ENCODE measurements around the gene SSUH2. TPM values are rescaled to one million over a fixed set of nuclear protein-coding genes. Genes with fewer than 3 reads are reported as not detected.
A peak's percentile ranks its signal among the peaks of the same experiment; 100 is the strongest.
"Not testable (repeated sequence)": the region's sequence is repeated elsewhere in the genome, so short reads cannot be mapped to it uniquely, and the experiment has no call there.

SSUH2 gene, protein sequence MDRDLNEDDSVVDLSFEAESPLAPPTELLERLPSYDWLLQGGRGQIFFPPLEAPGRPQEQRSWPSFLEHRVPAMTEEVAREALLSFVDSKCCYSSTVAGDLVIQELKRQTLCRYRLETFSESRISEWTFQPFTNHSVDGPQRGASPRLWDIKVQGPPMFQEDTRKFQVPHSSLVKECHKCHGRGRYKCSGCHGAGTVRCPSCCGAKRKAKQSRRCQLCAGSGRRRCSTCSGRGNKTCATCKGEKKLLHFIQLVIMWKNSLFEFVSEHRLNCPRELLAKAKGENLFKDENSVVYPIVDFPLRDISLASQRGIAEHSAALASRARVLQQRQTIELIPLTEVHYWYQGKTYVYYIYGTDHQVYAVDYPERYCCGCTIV
- 0.06 TPM in 1 of 2 replicates, not detected in the other for total RNA-seq (2014; rRNA removed; shearing (Covaris generic))

DNA sequence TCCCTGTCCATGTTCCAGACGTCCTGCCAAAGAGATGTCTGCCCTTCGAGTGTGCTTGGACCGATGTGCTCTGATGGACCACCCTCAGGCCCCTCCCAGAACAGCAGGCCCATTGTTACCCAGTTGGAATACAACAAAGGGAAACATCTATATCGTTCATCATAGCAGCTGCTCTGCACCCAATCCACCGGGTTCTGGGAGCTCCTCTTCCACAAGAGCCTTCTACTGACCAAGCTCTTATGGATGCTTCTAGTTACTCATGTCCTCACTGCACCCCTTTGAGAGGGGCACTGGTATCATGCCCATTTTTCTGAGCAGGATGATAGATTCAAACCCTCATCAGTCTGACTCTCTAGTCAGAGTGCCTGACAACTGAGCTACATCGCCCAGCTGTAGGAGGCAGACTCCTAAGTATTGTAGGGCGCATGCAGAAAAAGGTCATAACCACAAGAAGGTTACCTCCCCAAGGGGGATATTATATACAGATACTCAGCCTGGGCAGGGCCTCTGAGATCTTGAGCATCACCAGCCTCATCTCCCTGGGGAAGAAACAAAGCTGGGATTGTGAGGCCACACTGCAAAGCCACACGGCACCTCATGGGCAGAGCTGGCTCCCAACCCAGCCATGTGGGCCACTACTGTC, at the start of gene SSUH2:
SSUH2 (minus strand) TSS at position 51 of the 643 bp plus-strand sequence; CDS start at position 11, 40 bp downstream.
- DNase-seq (ENCODE audit: low spot score) = no peak

DNA sequence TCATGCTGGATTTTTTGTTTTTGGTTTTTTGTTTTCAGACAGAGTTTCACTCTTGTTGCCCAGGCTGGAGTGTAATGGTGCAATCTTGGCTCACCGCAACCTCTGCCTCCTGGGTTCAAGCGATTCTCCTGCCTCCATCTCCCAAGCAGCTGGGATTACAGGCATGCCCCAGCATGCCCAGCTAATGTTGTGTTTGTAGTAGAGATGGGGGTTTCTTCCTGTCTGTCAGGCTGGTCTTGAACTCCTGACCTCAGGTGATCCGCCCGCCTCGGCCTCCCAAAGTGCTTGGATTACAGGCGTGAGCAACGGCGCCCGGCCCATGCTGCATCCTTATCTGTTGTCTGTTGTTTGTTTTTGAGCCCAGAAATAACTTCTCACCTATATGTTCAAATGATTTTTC, 46.7 kb upstream of the SSUH2 start:
- DNase-seq (ENCODE audit: low spot score) = not testable (repeated sequence)

DNA sequence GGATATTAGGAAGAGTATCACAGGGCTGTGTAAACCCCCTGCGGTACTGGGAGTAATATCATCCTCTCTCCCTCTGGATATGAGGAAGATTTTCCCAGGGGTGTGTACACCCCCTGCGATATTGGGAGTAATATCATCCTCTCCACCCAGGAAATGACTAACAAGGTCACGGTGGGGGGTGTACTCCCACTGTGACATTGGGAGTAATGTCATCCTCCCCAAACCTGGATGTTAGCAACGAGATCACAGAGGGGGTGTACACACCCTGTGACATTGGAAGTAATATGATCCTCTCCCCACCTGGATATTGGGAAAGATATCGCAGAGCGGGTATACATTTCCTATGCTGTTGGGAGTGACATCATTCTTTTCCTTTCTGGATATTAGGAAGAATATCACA, 40.4 kb upstream of the SSUH2 start:
- DNase-seq (ENCODE audit: low spot score) = not testable (repeated sequence)

DNA sequence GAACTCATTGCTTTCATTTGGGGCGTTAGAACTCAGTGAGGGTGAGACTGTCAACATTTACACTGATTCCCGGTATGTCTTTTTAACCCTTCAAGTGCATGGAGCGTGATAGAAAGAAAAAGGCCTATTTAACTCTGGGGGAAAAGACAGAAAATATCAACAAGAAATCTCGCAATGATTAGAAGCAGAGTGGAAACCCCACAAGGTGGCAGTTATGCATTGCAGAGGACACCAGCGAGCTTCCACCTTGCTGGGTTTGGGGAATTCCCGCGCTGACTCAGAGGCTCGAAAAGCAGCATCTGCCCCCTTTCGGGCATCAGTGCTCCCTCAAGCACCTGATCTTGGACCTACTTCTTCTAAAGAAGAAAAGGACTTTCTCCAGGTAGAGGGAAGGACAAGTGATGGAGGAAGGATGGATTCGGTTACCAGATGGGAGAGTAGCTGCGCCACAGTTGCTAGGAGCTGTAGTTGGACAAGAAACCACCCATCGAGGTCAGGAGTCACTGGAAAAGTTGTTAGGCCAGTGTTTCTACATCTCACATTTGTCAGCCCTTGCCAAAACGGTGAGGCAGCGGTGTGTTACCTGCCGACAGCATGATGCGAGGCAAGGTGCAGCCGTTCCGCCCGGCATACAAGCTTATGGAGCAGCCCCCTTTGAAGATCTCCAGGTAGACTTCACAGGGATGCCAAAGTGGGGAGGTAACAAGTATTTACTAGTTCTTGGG, 38.4 kb upstream of the SSUH2 start:
- not testable (repeated sequence) for DNase-seq (ENCODE audit: low spot score)

DNA sequence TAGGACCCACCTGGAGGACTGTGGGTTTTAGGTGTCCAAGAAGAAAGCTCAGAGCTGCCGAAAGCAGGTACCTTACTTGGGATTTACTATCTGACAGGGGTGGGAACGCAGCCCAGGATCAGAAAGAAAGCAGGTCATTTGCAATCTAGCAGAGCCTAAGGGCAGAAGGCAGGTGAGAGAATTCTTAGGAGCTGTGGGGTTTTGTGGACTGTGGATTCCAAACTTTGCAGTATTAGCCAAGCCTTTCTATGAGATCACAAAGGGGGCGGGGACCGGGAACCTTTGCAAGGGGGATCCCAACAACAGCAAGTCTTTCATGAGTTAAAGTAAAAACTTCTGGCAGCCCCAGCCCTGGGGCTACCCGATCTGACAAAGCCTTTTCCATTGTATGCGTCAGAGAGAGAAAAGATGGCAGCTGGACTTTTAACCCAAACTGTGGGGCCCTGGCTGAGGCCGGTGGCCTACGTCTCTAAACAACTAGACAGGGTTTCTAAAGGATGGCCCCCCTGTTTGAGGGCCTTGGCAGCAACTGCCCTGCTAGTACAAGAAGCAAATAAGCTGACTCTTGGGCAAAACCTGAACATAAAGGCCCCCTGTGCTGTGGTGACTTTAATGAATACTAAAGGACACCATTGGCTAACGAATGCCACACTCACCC, 37.4 kb upstream of the SSUH2 start:
- DNase-seq (ENCODE audit: low spot score) = not testable (repeated sequence)

DNA sequence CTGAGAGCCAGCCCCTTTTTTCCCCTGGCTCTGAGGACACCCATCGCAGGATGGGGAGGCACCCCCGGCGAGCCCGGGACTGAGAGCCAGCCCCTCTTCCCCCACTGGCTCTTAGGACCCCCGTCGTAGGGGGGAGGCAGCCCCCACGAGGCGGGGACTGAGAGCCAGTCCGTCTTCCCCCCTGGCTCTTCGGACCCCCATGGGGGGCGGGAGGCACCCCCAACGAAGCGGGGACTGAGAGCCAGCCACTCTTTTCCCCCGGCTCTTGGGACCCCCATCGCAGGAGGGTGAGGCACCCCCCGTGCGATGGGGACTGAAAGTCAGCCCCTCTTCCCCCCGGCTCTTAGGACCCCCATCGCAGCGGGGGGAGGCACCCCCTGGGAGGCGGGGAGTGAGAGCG, 36.8 kb upstream of the SSUH2 start:
- DNase-seq (ENCODE audit: low spot score) = no peak

DNA sequence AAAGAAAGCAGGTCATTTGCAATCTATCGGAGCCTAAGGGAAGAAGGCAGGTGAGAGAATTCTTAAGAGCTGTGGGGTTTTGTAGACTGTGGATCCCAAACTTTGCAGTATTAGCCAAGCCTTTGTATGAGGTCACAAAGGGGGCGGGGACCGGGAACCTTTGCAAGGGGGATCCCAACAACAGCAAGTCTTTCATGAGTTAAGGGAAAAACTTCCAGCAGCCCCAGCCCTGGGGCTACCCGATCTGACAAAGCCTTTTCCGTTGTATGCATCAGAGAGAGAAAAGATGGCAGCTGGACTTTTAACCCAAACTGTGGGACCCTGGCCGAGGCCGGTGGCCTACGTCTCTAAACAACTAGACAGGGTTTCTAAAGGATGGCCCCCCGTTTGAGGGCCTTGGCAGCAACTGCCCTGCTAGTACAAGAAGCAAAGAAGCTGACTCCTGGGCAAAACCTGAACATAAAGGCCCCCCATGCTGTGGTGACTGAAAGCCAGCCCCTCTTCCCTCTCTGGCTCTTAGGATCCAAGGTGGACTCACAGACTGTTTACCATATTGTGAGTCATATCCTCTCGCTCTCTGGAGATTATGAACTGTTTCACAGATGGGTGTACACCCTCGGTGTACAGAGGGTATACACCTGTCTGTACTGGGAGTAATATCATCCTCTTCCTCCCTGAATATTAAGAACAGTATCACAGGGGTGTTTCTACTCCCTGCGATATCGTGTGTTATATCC, 35.4 kb upstream of the SSUH2 start:
- DNase-seq (ENCODE audit: low spot score) = peak; percentile 60

DNA sequence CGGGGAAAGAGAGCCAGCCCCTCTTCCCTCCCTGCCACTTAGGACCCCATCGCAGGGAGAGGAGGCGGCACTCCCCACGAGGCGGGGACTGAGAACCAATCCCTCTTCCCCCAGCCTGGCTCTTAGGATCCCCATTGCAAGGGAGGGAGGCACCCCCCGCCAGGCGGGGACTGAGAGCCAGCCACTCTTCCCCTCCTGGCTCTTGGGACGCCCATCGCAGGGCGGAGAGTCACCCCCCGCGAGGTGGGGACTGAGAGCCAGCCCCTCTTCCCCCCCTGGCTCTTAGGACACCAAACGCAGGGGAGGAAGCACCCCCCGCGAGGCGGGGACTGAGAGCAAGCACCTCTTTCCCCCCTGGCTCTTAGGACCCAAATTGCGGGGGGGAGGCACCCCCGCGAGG, 34.2 kb upstream of the SSUH2 start:
- no peak for DNase-seq (ENCODE audit: low spot score)

DNA sequence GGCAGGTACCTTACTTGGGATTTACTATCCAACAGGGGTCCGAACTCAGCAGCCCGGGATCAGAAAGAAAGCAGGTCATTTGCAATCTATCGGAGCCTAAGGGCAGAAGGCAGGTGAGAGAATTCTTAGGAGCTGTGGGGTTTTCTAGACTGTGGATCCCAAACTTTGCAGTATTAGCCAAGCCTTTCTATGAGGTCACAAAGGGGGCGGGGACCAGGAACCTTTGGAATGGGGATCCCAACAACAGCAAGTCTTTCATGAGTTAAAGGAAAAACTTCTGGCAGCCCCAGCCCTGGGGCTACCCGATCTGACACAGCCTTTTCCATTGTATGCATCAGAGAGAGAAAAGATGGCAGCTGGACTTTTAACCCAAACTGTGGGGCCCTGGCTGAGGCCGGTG, 32.7 kb upstream of the SSUH2 start:
- DNase-seq (ENCODE audit: low spot score) = not testable (repeated sequence)

DNA sequence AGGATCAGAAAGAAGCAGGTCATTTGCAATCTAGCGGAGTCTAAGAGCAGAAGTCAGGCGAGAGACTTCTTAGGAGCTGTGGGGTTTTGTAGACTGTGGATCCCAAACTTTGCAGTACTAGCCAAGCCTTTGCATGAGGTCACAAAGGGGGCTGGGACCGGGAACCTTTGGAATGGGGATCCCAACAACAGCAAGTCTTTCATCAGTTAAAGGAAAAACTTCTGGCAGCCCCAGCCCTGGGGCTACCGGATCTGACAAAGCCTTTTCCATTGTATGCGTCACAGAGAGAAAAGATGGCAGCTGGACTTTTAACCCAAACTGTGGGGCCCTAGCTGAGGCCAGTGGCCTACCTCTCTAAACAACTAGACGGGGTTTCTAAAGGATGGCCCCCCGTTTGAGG, 31.0 kb upstream of the SSUH2 start:
- DNase-seq (ENCODE audit: low spot score) = not testable (repeated sequence)

DNA sequence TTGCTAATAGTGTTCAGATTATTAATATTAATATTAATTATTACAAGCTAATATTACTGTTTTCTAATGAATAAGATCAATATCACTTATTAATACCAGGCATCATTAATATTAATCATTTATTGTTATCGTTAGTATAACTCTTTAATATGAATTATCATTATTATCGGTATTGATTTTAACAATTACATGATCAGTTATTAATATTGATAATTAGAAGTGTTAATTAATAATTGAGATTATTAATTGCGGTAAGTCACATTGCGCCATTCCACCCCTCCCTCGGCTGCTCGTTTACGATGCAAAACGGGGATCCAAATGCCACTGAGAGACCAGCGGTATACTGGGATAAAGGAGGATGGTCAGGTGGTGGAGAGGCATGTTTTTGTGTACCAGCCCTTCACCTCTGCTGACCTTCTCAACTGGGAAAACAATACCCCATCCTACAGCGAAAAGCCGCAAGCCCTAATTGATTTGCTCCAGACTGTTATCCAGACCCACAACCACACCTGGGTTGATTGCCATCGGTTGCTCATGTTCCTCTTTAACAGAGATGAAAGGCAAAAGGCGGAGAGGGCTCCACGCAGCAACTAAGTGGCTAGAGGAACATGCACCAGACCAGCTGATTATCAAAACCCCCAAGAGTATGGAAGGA, 28.6 kb upstream of the SSUH2 start:
- no peak for DNase-seq (ENCODE audit: low spot score)

DNA sequence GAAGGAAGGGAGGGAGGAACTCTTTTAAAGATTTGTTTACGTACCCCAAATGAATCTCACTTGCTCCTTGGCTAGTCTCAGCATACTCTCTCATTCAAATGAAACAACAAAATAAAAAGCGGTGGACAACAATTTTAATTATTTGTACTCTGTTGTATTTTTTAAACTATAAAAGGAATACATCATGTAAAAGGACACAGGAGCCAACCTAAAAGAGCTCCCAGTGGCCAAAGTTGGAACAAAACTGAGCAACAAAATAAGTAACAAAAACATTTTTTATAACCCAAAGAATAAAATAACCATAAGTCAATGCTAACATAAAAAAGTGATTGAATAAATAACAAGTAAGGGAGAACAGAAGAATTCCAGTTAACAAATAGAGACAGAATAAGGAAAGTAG, 24.4 kb upstream of the SSUH2 start:
- DNase-seq (ENCODE audit: low spot score) = no peak

DNA sequence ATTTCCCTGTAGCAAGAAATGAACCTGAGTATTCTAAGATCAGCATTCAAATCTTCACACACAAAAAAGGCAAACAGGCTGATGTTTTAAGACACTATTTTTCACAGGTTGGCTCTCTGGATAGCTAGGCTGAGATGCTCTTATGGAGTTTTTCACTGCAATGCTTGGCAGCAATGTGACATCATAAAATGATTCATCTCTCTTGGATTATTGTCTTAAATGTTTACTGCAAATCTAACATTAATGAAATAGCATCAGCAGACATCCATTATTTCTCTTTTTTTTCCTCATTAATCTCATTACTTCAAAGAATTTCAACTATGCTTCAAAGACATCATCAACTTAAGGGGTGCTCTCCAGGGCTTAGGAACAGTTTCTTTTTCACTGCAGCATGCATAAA, 23.6 kb upstream of the SSUH2 start:
- DNase-seq (ENCODE audit: low spot score) = no peak

DNA sequence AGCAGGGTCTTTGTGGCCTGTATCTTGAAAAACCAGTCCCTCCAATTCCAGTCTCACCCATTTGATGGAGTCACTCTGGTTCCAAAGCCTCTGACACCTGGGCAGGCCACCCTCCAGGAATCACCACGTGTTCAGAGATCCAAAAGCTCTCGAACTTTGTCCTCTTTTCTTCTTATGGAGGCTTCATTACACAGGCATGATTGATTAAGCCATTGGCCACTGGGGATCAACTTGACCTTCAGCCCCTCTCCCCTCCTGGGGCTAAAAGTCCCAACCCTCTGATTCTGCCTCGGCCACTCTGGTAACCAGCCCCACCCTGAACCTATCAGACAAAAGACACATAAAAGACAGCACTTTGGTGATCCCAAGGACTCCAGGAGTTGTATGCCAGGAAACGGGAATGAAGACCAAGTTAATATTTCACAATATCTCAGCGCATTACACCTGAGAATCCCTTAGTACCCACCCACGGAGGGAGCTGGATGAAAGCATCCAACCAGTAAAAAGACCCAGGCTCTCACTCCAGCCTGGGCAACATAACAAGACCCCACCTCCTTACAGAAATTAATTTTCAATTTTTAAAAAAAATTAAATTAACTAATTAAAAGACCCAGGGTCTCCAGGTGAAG, 23.0 kb upstream of the SSUH2 start:
- no peak for DNase-seq (ENCODE audit: low spot score)

DNA sequence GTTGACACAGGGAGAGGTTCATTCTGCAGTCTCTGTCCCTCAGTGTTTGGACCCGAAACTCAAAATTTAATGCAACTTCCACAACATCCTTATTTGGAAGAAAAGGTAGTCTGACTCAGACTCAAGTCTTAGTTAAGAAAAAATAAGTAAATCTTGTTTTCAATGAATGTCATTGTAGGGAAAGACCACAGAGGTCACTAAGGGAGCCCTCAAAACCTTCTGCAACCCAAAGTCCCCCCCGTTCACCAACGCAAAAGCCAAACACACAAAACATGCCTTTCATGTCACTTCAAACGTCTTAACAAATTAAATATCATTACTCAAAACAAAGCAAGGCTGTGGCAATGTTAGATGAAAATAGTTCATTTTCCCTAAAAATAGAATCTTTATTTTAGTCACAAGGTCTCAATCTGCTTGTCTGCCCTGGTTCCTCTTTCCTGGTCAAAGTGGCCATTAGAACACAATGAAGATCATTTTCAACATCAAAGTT, 20.9 kb upstream of the SSUH2 start:
- no peak for DNase-seq (ENCODE audit: low spot score)

DNA sequence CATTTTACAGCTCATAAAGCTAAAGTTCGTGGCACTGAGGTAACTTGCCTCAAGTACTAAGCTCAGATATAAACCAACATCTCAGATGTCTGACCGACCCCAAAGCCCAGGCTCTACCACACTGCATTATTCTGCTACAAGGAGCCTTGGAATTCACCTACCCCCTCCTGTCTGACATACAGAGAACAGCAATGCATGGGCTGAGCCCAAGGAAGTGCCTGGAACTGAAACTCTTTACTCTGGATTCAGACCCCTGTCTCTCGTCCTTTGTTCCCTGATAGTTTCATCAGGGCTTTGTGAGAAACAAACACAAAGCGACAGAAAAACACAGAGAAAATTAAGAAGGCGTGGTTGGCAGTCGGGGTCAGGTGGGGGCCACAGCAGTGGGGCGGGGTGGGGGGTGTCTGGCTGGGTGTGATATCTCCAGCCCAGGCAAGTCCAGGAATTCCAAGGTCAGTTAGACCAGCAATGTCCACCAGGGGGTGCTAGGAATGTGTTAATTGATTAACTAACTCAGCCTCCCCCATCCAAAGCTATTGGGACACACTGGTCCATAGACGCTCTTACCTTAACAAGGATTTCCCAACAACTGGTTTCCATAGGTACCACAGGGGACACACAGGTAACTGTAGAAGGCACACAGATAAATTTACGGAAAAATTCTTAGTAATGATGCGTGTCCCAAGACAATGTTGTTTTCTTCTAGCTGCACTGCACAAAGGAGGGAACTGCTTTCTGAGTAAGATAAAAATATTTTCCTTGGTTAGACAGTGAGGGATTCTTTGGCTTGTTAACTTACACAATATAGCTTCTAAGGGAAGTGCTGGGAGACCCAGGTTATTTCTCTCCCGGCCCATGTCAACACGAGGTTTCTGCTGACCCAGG, 18.8 kb upstream of the SSUH2 start:
- peak; percentile 65 for DNase-seq (ENCODE audit: low spot score)

DNA sequence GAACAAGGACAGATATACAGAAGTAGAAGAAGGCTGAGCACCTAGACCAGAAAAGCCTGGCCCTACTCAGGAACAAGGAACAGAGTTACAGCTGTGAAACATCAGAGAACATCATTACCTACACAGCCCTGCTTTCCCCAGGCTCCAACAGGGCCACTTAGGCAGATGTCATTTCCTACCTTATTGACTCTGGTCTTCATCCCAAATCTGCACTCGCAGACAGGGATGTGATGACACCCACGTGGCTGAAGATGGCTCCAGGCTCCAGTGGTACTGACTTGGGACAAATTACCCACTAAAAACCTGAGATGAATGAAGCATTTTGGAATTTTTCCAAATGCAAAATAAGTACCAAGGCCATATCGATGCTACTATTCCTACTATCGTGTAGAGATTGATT, 18.0 kb upstream of the SSUH2 start:
- DNase-seq (ENCODE audit: low spot score) = no peak

DNA sequence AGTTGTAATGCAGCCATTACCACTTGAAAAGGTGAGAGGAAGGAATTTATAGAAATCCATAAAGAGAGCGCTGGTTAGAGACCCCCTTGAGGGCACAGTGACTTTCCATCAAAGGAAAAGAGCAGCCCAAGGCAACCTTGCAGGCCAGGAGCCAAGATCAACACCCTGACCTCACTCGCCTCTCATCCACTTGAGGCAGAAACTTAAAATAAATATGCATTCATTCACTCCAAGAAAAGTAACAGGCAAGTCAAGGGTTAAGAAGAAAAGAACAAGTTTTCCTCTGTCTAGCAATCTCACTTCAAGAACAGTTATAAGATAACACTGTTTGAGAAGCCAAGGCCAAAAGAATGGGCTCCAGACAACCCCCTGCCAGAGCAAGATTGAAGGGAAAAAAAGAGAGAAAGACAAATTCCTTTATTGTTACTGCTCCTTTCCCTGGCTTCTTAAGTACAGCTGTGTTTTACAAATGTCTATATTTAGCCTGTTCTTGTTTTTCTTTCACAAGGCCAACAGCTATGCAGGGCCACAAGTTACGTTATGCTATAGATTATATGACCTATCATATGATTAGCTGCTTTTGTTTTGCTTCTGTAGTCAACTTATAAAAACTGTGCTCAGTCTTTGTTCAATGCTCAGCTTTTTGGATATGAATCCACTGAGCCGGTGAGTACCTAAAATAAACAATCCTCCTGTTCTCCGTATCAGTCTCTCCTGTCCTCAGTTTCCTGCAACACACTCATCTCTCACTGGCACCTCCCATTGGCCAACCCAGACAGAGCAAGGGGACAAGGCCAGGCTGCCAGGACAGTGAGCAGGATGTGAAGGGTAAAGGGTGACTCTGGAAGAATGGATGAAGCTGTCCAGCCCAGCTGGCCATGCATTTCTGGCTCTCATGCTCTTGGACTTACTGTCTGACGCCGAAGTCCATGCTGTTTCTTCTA, 15.8 kb upstream of the SSUH2 start:
- DNase-seq (ENCODE audit: low spot score) = no peak
